GM19395 (cell line): Measurements from ENCODE around the gene CBX3.
"Not testable (repeated sequence)": the region's sequence is repeated elsewhere in the genome, so short reads cannot be mapped to it uniquely, and the experiment has no call there.

Source experiments
- ATAC-seq: cut with Tn5 transposase; IDR thresholded peaks from one replicate; pipeline ENCODE4 v1.9.1; 2021; ENCODE audit warnings: mild to moderate bottlenecking, moderate library complexity; ENCODE audit not compliant: unreplicated experiment

Gene CBX3

GRCh38 chr7:26187380-26188205, 14.0 kb upstream of the CBX3 start:
- no peak for ATAC-seq

GRCh38 chr7:26188206-26188956, 13.2 kb upstream of the CBX3 start:
- no peak for ATAC-seq

DNA sequence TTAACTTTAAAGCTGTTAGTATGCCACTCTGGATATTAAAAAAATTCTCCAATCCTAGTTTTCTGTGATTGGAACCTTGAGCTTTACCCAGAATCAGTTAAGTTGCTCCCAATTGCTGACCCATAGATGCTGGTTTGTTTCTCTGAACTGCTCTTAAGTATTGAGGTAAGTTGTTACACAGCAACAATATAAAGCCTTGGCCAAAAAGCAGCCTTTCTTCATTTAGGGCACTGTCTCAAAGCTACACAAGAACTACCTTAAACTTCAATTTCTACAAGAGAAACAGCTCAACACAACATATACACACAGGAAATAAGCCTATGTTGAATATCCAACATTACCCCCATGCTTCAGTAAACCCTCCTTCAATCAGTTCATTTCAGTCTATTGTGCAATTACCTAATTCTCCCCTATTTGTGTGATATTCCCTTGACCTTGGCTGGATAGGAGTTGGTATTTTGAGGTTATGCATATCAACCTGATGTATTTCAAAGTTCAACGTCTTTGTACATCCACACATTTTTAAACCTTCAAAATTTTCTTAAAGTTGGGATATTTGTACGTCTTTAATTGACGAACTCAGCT, 12.5 kb upstream of the CBX3 start:
- ATAC-seq: no peak

- no peak for ATAC-seq
These were observed 11.8 kb upstream of the CBX3 start for GRCh38 chr7:26189697-26190096.

GRCh38 chr7:26190417-26190869, 11.1 kb upstream of the CBX3 start:
- ATAC-seq: no peak

GRCh38 chr7:26191233-26191973, 10.1 kb upstream of the CBX3 start:
- no peak for ATAC-seq

DNA sequence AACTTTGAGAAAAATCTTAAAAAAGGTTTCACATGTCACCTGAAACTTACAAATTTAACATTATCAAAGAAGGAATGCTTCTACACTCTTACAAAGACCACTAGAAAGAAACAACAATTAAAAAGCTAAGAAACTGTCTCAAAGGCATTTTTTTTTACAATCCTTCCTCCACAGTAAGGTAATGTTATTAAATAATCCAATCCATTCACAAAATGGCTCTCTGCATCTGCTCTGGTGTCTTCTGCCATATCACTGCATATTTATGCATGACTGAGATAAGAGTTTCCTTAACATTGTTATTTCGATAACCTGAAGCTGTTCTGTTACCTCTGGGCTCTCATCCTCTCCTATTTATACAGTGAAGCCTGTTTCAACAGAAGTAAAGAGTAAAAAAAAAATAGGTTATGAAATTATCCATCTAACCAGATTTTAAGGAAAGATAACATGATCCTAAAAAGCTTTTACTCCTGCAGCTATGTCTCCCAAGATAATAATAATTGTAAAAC, 9.5 kb upstream of the CBX3 start:
- ATAC-seq: no peak

- no peak for ATAC-seq
These were observed 9.0 kb upstream of the CBX3 start for GRCh38 chr7:26192485-26193087.

DNA sequence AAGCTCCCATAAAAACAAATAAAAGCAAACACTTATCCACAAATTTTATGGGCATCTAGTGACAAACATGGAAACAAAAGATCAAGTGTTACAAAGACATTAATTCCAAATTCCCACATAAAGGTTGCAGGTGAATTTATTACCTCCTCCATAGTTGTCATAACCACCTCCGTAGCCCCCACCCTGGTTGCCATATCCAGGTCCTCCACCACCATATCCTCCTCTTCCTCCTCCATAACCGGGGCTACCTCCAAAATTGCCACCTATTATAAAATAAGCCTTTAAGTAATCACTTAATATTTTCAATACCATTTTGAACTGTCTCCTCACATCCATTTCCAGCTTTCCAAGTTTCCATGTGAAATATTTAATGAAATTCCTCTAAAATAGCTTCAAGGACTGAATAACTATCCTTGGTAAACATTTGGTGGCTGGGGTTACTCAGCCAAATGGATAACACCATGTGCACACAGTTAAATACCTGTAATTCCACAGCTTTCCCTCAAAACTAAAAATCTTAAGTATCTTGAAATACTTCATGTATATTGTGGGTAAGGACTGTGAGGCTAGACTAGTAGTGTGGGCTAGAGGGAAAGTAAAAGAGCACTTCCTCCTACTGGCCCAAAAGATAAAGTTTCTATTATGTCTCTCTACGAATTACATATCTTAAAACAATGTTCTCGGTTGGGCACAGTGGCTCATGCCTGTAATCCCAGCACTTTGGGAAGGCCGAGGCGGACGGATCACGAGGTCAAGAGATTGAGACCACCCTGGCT, 7.9 kb upstream of the CBX3 start:
- ATAC-seq: no peak

- ATAC-seq: not testable (repeated sequence)
These were observed 6.8 kb upstream of the CBX3 start for GRCh38 chr7:26194764-26195163.

- no peak for ATAC-seq
These were observed 6.4 kb upstream of the CBX3 start for GRCh38 chr7:26195182-26195581.

DNA sequence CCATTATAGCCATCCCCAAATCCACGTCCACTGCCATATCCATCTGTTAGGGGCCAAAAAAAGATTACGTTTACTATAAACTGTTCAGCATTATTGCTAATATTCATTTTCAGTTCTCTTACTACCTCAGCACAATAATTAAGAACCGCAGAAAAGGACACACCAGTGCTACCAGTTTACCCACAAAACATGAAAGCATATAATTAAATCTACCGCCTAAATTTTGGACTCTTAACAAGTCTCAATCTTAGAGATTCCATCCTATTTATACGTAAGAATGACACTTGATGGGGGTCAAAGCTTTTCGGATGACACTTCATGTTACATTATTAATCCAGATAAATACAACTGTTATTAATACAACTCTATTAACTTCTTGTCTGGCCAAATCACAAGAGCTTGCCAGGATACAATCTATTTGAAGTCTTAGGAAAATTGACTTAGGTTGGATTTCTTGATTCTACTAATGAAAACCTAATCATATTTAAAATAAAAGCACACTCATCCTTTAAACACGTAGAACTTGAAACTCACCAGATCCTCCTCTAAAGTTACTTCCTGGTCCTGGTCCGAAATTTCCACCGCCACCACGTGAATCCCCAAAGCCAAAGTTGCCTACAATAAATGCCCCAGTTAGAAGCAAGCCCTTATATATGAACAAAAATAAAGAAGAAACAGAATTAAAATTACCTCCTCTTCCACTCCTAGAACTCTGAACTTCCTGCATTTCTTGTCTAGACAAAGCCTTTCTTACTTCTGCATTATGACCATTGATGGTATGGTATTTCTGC, 5.5 kb upstream of the CBX3 start:
- no peak for ATAC-seq

DNA sequence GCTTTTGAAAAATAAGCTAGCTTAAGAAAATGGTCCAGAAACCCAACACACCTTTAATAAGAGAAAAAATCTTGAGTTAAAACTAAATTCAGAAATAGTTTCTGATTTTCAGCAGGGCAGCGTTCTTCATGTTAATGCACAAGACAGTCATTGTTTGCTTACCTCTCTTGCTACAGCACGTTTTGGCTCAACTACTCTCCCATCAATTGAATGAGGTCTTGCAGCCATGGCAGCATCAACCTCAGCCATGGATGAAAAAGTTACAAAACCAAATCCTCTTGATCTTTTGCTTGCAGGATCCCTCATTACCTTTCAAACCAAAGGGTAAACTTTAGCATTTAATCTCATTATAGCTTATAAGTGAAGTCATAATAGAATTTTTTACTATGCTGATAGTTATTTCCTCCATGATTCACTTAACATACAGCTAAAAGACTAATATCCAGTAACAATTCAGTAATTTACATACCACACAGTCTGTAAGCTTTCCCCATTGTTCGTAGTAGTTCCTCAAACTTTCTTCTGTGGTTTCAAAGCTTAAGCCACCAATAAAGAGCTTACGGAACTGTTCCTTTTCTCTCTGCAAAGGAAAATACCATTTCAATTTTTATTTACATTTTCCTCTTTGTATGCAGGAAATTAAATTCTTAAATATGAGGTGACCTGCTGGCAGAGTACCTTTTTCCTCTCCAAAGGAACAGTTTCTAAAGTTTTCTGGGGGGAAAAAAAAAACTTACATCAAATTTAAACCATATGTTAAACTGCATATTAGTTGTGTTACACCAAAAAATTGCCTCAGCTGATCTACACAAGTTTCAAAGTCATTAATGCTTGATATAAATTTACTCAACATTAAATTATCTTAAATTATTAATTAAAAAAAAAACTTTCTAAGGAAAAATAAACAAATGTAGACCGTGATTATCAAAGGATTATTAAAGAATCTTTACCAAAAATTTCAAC, 4.1 kb upstream of the CBX3 start:
- no peak for ATAC-seq

DNA sequence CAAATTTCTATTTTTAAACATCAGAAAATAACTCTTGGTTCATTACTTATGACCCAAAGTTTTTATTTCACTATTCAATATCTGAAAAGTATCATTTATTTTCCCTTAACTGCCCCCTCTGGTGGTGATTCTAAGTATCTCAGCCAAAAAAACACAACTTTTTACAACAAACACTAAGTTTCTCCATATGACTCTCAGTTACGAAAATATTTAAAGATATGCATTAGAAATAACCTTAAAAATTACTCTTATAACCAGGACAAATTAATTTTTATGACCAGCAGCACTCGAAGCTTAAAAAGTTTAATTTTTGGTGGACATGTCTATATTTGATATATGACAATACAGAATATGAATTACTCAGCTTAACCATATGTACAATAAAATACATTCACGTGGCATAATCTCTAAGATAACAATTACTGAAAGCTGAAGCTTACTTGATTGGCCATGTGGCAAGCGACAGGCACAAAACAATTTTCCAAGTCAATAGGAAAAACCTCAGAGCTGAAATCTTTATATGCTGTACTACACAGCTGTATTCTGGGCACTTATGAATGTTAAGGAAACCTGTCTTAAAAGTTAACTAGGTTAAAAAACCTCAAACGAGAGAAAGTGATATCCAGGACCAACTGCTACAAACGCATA, 3.3 kb upstream of the CBX3 start:
- ATAC-seq: no peak

DNA sequence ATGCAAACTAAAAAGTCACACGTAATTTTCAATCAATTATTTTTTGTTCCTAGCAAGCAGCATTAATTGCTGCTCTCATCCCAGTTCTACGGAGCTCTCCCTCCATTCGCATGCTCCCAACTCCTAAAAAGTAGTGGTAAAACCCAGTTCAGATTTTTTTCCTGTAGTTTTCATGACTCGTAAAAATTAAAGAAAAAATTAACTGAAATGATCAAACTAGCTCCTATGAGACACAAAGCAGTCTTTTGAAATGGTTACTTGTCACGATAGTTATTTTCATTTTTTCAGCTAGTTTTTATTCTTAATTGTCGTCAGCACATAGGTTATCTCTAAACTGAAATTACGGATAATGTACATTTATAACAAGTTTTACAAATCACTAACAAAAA, 2.8 kb upstream of the CBX3 start:
- no peak for ATAC-seq

GRCh38 chr7:26199301-26200037, 2.1 kb upstream of the CBX3 start:
- ATAC-seq: no peak

- ATAC-seq: peak; percentile 11
These were observed 1.5 kb upstream of the CBX3 start for GRCh38 chr7:26200038-26200443.
